Stomach smooth muscle (tissue), 2 donors: ENCODE measurements around the gene DCST1.
"Not testable (repeated sequence)": the region's sequence is repeated elsewhere in the genome, so short reads cannot be mapped to it uniquely, and the experiment has no call there.

ENCODE experiments used
- H3K27ac ChIP-seq: one replicate; pipeline ENCODE4 v1.7.0; 2013; ENCODE audit warnings: mild to moderate bottlenecking, low read length, inconsistent platforms
- H3K27me3 ChIP-seq, 2 donors: one replicate each; pipeline ENCODE4 v1.7.0; 2013; ENCODE audit warnings: low read length in 2 of 2; ENCODE audit not compliant: insufficient read depth in 2 of 2, control insufficient read depth in 1 of 2
- H3K36me3 ChIP-seq, 2 donors: one replicate each; pipeline ENCODE4 v1.7.0; 2013; ENCODE audit warnings: low read length in 2 of 2; ENCODE audit not compliant: control insufficient read depth in 2 of 2, insufficient read depth in 2 of 2
- H3K4me1 ChIP-seq: one replicate; pipeline ENCODE4 v1.7.0; 2013; ENCODE audit warnings: low read length; ENCODE audit not compliant: control insufficient read depth, insufficient read depth
- H3K4me3 ChIP-seq, 2 donors: one replicate each; pipeline ENCODE4 v1.7.0; 2013; ENCODE audit warnings: low read length in 2 of 2
- H3K9ac ChIP-seq, 2 donors: one replicate each; pipeline ENCODE4 v1.7.0; 2013; ENCODE audit warnings: low read length in 2 of 2, mild to moderate bottlenecking in 1 of 2
- H3K9me3 ChIP-seq, 2 donors: one replicate each; pipeline ENCODE4 v1.7.0; 2013; ENCODE audit warnings: low read length in 2 of 2; ENCODE audit not compliant: control insufficient read depth in 2 of 2
- donor health status: healthy.
- donor health status: Pancreatic carcinoma.

The DCST1 gene

GRCh38 chr1:155033524-155033923, at the start of gene DCST1, which contains the start of gene DCST2:
DCST1 (plus strand) TSS chr1:155033824; CDS start chr1:155034037, 213 bp downstream.
DCST2 (minus strand) TSS chr1:155033781; CDS start chr1:155033701, 80 bp downstream.
- H3K27ac ChIP-seq = no peak within 1 kb of the TSS
- no peak within 1 kb of the TSS for H3K9ac ChIP-seq
- H3K36me3 ChIP-seq = no peaks in the 10 kb centered on the region
- H3K4me1 ChIP-seq = peaks cover 2% of the 10 kb centered on the region
- no peaks in the 10 kb centered on the region for H3K27me3 ChIP-seq
- H3K4me3 ChIP-seq = no peak within 1 kb of the TSS
- no peaks in the 10 kb centered on the region for H3K9me3 ChIP-seq

- not testable (repeated sequence) for H3K27me3 ChIP-seq
Measured at GRCh38 chr1:154986736-154987135, 46.9 kb upstream of the DCST1 start.

GRCh38 chr1:154987326-154987725, 46.3 kb upstream of the DCST1 start:
- H3K4me3 ChIP-seq = no peak overlapping the region
- H3K36me3 ChIP-seq = peaks cover 23 to 29% of the 10 kb centered on the region in 2 donors
- no peak overlapping the region for H3K27ac ChIP-seq
- no peak overlapping the region for H3K9ac ChIP-seq
- peaks cover 20% of the 10 kb centered on the region for H3K4me1 ChIP-seq
- H3K9me3 ChIP-seq = no peaks in the 10 kb centered on the region
- no peaks in the 10 kb centered on the region for H3K27me3 ChIP-seq

More at GRCh38 chr1:154986736-154987135, 46.9 kb upstream of the DCST1 start:
- H3K9me3 ChIP-seq, H3K27ac ChIP-seq, H3K9ac ChIP-seq, H3K4me3 ChIP-seq: not testable (repeated sequence)
- Histone ChIP-seq H3K4me1 (peaks cover 20% of the 10 kb centered on the region), H3K36me3 (peaks cover 23 to 29% of the 10 kb centered on the region in 2 donors)

- H3K9me3 ChIP-seq = no peaks in the 10 kb centered on the region
- no peak overlapping the region for H3K9ac ChIP-seq
- H3K27me3 ChIP-seq = no peaks in the 10 kb centered on the region
- no peak overlapping the region for H3K27ac ChIP-seq
- H3K36me3 ChIP-seq = peaks cover 26 to 34% of the 10 kb centered on the region in 2 donors
- no peak overlapping the region for H3K4me3 ChIP-seq
- peaks cover 14% of the 10 kb centered on the region for H3K4me1 ChIP-seq
Measured at GRCh38 chr1:154988058-154988954, 45.3 kb upstream of the DCST1 start.

GRCh38 chr1:154989195-154989860, 44.3 kb upstream of the DCST1 start:
- no peaks in the 10 kb centered on the region for H3K9me3 ChIP-seq
- H3K27me3 ChIP-seq = no peaks in the 10 kb centered on the region
- H3K9ac ChIP-seq = peak overlapping the region in 1 of 2 donors; percentile 51
- H3K4me3 ChIP-seq = no peak overlapping the region
- no peak overlapping the region for H3K27ac ChIP-seq
- H3K4me1 ChIP-seq = peaks cover 6% of the 10 kb centered on the region
- H3K36me3 ChIP-seq = peaks cover 26 to 34% of the 10 kb centered on the region in 2 donors

- no peak overlapping the region for H3K4me3 ChIP-seq
- no peak overlapping the region for H3K9ac ChIP-seq
- peaks cover 26 to 34% of the 10 kb centered on the region in 2 donors for H3K36me3 ChIP-seq
- H3K27me3 ChIP-seq = no peaks in the 10 kb centered on the region
- H3K27ac ChIP-seq = no peak overlapping the region
- H3K9me3 ChIP-seq = no peaks in the 10 kb centered on the region
- H3K4me1 ChIP-seq = peaks cover 3% of the 10 kb centered on the region
Measured at GRCh38 chr1:154990276-154990675, 43.3 kb upstream of the DCST1 start.

GRCh38 chr1:154992721-154993571, 40.7 kb upstream of the DCST1 start:
- no peaks in the 10 kb centered on the region for H3K27me3 ChIP-seq

GRCh38 chr1:154993572-154994268, 39.9 kb upstream of the DCST1 start, which contains the start of gene LENEP:
LENEP (plus strand) TSS chr1:154993586; CDS start chr1:154993608, 22 bp downstream.
- Histone ChIP-seq H3K27ac (no peak within 1 kb of the TSS), H3K4me1 (peaks cover 6% of the 10 kb centered on the region), H3K36me3 (peaks cover 15 to 21% of the 10 kb centered on the region in 2 donors)

More at GRCh38 chr1:154992721-154993571, 40.7 kb upstream of the DCST1 start:
- no peak overlapping the region for H3K4me3 ChIP-seq
- no peak overlapping the region for H3K27ac ChIP-seq
- H3K4me1 ChIP-seq = peaks cover 3% of the 10 kb centered on the region
- H3K36me3 ChIP-seq = peaks cover 20 to 29% of the 10 kb centered on the region in 2 donors
- no peaks in the 10 kb centered on the region for H3K9me3 ChIP-seq
- no peak overlapping the region for H3K9ac ChIP-seq

GRCh38 chr1:154994269-154994587, 39.4 kb upstream of the DCST1 start:
- Histone ChIP-seq H3K27ac (no peak overlapping the region), H3K36me3 (peaks cover 14 to 16% of the 10 kb centered on the region in 2 donors), H3K27me3 (no peaks in the 10 kb centered on the region), H3K9ac (peak overlapping the region in 1 of 2 donors; percentile 36), H3K4me1 (peaks cover 8% of the 10 kb centered on the region), H3K4me3 (no peak overlapping the region), H3K9me3 (no peaks in the 10 kb centered on the region)

More at GRCh38 chr1:154993572-154994268, 39.9 kb upstream of the DCST1 start, which contains the start of gene LENEP:
- Histone ChIP-seq H3K9ac (peak within 1 kb of the TSS in 1 of 2 donors; percentile 36), H3K4me3 (no peak within 1 kb of the TSS), H3K9me3 (no peaks in the 10 kb centered on the region), H3K27me3 (no peaks in the 10 kb centered on the region)
